DND-41 (cell line): Measurements from ENCODE around the gene TCP1.

Source experiments
- CTCF ChIP-seq: IDR thresholded peaks from 2 replicates; pipeline ENCODE4 v1.5.1; 2012; ENCODE audit warnings: borderline replicate concordance, low read length, moderate library complexity, mild to moderate bottlenecking; ENCODE audit not compliant: poor library complexity, severe bottlenecking; ENCODE audit errors: extremely low read depth
- EZH2 ChIP-seq: IDR thresholded peaks from 3 replicates; pipeline ENCODE4 v1.6.1; 2012; ENCODE audit warnings: borderline replicate concordance, low read depth, mild to moderate bottlenecking, moderate library complexity, low read length, inconsistent platforms; ENCODE audit not compliant: severe bottlenecking

- TF ChIP-seq CTCF (no peak), EZH2 (no peak)
Observed at GRCh38 chr6:159730332-159730676, 59.1 kb downstream of the TCP1 start.
